ENCODE results near the gene KLHL29.
A peak's percentile ranks its signal among the peaks of the same experiment; 100 is the strongest.

KLHL29 gene

DNA sequence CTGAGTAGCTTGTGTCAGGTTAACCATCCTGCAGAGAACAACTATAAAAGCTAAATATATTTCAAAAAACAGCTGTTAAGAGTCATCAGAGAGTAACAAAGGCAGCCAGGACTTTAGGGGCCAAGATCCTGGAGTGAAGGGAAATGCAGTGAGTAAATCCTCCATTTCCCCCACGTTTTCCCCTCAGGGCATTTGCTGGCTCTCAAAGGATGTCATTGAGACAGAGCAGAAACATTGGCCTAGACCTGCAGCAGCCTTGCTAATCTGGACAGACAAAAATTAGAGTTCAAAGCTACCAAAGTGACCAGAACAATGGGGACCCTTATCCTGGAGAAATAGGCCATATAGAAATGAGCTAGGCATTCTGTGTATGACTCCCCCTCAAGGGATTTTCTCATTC lies 21.1 kb upstream of the KLHL29 start:
- Histone ChIP-seq H3K9me3 (no peaks in the 10 kb centered on the region), H3K27me3 (no peaks in the 10 kb centered on the region), H3K4me1 (peaks cover 8% of the 10 kb centered on the region; the same call in 1 of the 2 replicates), H3K4me3 (ENCODE audit: low read depth, low read length) (no peak overlapping the region), H3K36me3 (no peaks in the 10 kb centered on the region)
- TF ChIP-seq, protein P1, sequence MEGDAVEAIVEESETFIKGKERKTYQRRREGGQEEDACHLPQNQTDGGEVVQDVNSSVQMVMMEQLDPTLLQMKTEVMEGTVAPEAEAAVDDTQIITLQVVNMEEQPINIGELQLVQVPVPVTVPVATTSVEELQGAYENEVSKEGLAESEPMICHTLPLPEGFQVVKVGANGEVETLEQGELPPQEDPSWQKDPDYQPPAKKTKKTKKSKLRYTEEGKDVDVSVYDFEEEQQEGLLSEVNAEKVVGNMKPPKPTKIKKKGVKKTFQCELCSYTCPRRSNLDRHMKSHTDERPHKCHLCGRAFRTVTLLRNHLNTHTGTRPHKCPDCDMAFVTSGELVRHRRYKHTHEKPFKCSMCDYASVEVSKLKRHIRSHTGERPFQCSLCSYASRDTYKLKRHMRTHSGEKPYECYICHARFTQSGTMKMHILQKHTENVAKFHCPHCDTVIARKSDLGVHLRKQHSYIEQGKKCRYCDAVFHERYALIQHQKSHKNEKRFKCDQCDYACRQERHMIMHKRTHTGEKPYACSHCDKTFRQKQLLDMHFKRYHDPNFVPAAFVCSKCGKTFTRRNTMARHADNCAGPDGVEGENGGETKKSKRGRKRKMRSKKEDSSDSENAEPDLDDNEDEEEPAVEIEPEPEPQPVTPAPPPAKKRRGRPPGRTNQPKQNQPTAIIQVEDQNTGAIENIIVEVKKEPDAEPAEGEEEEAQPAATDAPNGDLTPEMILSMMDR (IDR thresholded peaks at IDR 0.05; ENCODE audit: low read depth, low read length), result no peak
- peak; percentile 69 for DNase-seq

DNA sequence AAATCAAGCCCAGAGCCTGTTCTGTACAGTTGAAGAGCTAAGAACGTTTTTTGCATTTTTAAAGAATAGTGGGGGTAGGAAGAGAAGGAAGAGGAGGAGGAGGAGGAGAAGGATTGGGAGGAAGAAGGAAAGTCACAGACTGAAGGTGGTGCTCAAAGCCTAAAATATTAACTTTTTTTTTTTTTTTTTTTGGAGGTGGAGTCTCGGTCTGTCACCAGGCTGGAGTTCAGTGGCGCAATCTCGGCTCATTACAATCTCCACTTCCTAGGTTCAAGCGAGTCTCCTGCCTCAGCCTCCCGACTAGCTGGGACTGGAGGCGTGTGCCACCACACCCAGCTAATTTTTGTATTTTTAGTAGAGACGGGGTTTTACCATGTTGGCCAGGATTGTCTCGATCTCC lies 18.3 kb upstream of the KLHL29 start:
- H3K36me3 ChIP-seq, result no peaks in the 10 kb centered on the region
- DNase-seq, result no peak
- H3K4me1 ChIP-seq, result peaks cover 8% of the 10 kb centered on the region; the same call in 1 of the 2 replicates
- TF ChIP-seq, protein P1 (IDR thresholded peaks at IDR 0.05; ENCODE audit: low read depth, low read length), result no peak
- H3K9me3 ChIP-seq, result no peaks in the 10 kb centered on the region
- no peaks in the 10 kb centered on the region for H3K27me3 ChIP-seq
- H3K4me3 ChIP-seq (ENCODE audit: low read depth, low read length), result no peak overlapping the region

DNA sequence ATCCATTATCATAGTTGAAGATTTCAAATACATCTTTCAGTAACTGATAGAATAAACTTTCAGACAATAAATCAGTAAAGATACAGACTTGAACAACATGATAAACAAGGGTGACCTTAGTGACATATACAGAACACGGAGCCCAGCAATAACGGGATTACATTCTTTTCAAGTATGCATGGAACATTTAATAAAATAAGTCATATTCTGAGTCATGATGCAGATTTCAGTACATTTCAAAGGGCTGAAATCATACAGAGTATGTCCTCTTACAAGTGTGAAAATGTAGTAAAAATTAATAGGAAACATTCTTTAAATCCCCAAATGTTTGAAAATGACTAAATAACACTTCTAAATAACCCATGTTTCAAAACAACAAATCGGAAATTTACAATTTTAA lies 17.2 kb upstream of the KLHL29 start:
- Histone ChIP-seq H3K27me3 (no peaks in the 10 kb centered on the region), H3K9me3 (no peaks in the 10 kb centered on the region), H3K4me1 (peaks cover 8% of the 10 kb centered on the region; the same call in 1 of the 2 replicates), H3K36me3 (no peaks in the 10 kb centered on the region), H3K4me3 (ENCODE audit: low read depth, low read length) (no peak overlapping the region)
- DNase-seq, result no peak
- TF ChIP-seq, protein P1 (IDR thresholded peaks at IDR 0.05; ENCODE audit: low read depth, low read length), result no peak

DNA sequence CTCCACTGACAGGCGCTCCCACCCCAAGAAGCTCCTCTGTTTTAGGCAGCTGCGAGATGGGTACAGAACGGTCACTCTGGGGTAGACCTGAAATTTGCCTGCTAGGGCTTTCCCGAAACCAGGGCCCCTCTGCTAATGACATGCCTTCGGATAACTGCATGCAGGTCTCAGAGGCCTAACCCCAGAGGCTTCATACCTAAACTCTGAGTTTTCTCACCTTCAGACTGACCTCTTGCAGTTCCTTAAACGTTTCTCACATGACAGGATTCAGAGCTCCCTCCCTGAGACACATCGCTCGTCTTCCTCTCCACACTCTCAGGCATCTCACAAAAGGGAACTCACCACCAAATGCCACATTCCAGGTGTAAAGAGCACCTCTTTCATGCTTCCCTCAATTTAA lies 11.3 kb upstream of the KLHL29 start:
- H3K4me1 ChIP-seq, result no peaks in the 10 kb centered on the region
- TF ChIP-seq, protein P1 (IDR thresholded peaks at IDR 0.05; ENCODE audit: low read depth, low read length), result no peak
- no peak overlapping the region for H3K4me3 ChIP-seq (ENCODE audit: low read depth, low read length)
- H3K9me3 ChIP-seq, result no peaks in the 10 kb centered on the region
- DNase-seq, result no peak
- no peaks in the 10 kb centered on the region for H3K36me3 ChIP-seq
- H3K27me3 ChIP-seq, result no peaks in the 10 kb centered on the region

DNA sequence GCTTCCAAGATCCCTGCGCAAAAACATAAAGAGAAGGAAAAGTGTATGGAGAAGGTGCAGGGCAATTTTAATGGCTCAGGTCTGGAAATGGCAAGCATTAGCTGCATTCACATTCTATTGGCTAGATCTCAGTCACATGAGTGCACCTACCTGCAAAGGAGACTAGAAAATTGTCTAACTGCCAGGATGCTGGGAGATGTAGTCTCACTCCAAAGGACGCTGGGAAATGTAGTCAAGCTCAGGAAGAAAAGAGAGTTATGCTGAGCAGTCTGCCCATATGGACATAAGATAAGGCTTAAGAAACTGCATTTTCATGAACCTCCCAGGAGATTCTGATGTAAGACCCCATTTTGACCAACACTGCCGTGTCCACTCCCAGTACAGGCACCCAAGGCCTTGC lies 9.5 kb upstream of the KLHL29 start:
- TF ChIP-seq, protein P1 (IDR thresholded peaks at IDR 0.05; ENCODE audit: low read depth, low read length), result no peak

DNA sequence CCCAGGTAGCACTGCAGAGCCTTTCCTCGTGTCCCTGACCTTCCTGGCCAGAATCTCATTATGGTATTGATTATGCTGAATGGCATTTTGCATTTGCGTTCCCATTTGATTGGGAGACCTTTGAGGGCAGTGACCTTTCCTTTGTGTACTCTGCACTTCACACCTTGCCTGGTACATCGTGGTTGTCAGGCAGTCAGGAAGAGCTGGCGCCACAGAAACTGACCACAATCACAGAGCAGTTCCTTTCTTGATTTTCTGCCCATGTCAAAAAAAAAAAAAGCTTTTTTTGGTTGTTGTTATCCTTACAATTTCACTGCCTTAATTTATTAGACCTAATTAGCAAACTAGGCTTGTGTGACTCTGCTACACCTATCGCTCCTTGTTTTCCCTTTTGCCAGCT lies 8.9 kb upstream of the KLHL29 start:
- Histone ChIP-seq H3K9me3 (no peaks in the 10 kb centered on the region), H3K4me1 (peaks cover 5% of the 10 kb centered on the region), H3K27me3 (no peaks in the 10 kb centered on the region), H3K4me3 (ENCODE audit: low read depth, low read length) (no peak overlapping the region), H3K36me3 (no peaks in the 10 kb centered on the region)
- DNase-seq, result no peak
- TF ChIP-seq, protein P1 (IDR thresholded peaks at IDR 0.05; ENCODE audit: low read depth, low read length), result no peak

More for the DNA sequence above, 9.5 kb upstream of the KLHL29 start:
- Histone ChIP-seq H3K4me1 (no peaks in the 10 kb centered on the region), H3K36me3 (no peaks in the 10 kb centered on the region), H3K9me3 (no peaks in the 10 kb centered on the region), H3K27me3 (no peaks in the 10 kb centered on the region), H3K4me3 (ENCODE audit: low read depth, low read length) (no peak overlapping the region)
- peak; percentile 29 for DNase-seq
